Measurements from ENCODE around the gene POLR2L.

The POLR2L gene
- 16.0 to 16.2 reads per million in 2 donors for total RNA-seq

DNA sequence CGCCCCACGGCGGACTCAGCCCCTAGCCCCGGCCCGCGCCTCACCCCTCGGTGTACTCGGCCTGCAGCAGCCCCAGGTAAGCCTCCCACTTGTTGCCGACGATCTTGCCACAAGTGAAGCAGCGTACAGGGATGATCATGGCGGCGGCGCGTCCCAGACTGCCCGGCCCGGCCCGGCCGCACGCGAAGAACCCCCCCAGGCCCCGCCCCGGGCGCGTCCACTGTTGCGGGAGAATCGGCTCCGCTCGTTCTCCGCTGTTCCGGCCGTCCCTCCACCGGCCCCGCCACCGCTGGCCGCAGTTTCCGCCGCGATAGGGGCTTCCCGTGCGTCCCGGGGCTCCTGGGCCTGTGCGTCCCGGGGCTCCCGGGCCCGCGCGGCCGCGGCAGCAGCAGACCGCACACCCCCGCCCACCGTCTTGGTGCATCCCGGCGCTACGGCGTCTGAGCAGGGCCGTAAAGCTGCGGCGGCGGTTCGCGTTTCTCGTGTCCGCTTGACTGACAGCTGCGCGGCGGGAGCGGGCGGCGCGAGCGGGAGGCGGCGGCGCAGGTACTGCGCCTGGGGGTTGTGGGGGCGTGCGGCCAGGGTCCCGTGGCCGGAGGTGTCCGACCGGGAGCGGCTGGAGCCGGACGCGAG lies at the start of gene POLR2L, which contains the start of gene TSPAN4:
Gene POLR2L, minus strand, starts transcription at position 160 of the 633 bp plus-strand sequence. Its CDS starts 21 bp downstream, at position 139.
Gene TSPAN4, plus strand, starts transcription at position 483 of the 633 bp plus-strand sequence. CDS start 7,453 bp downstream, outside the sequence.
- peak; percentile 78 to 93 (median 81) for DNase-seq

DNA sequence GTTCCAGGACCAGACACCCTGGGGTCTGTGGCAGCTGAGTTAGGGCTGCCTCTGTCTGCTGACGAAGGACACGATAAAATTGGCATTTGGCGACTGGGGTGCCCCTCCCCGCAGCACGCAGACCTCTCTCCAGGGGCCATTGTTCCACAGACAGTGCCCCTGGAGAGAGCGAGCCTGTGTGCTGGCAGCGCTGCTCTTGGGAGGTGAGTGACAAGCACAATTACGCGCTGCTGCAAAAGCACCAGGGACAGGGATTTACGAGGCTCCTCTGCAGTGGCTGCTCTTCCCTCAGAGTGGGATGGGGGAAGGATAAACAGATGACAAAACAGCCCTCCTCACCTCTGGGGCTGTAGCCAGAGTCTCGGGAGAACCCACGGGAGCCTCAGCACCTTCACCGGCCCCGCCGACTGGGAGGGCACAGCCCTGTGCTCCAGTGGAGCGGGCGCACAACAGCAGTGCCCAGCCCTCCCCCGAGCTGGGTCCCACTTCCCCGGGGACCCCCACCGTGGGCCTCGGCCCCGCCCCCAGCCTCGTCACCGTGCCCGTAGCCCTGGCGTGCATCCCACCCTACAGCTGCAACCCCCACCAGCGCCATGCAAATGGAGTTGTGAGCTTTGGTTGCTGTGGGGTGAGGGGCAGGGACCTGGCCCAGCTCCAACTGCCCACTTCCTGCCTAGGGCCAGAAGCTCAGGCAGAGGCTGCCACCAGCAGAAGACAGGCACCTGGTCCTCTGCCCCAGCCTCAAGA lies 48.6 kb upstream of the POLR2L start:
- no peak for DNase-seq

DNA sequence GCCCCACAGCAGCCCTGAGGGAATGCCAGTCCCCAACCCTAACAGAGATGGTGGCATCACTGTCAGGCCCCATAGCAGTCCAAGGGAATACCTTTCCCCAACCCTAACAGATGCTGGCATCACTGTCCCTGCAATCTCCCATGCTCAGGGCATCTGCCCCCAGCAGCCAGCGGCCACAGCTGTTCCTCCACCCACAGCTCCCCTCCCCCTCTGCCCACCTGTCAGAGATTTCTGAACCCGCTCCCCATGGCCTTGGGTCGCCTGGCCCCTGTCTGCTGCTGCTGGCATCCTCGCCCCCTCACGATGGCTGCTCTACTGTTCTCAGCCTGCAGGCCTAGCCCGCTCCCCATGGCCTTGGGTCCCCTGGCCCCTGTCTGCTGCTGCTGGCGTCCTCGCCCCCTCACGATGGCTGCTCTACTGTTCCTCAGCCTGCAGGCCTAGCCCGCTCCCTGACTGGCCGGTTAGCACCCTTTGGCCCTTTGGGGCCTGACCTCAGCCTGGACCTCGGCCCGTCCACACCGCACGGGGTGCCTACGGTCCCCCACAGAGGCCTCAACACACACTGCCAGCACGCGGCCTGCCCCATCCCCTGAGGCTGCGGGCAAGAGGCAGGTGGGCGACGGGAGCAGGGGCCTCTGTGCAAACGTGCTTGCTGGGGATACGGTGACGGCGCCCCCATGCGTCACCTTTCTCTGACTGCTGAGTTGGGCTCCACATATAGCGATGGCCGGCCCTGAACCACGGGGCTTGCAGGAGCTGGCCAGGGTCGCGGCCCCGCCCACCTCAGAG lies 47.6 kb upstream of the POLR2L start:
- DNase-seq, result no peak

DNA sequence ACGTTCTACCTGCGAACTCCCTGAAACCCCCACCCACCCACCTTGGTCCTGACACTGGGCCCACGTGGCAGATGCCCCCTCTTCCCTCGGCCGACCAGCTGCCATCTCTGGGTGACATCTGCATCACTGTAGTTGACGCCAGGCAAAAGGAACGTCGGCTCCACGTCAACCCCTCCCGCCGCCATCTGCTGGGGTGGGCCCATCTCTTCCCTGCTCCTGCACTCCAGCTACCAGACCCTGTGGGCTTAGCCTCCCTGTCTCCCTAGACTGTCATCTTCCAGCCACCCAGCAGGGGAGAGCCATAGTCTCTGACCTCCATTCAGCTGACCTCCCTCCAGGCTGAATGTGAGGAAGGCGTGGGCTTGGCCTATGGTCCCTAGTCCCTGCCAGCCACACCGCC lies 46.9 kb upstream of the POLR2L start:
- no peak for DNase-seq

DNA sequence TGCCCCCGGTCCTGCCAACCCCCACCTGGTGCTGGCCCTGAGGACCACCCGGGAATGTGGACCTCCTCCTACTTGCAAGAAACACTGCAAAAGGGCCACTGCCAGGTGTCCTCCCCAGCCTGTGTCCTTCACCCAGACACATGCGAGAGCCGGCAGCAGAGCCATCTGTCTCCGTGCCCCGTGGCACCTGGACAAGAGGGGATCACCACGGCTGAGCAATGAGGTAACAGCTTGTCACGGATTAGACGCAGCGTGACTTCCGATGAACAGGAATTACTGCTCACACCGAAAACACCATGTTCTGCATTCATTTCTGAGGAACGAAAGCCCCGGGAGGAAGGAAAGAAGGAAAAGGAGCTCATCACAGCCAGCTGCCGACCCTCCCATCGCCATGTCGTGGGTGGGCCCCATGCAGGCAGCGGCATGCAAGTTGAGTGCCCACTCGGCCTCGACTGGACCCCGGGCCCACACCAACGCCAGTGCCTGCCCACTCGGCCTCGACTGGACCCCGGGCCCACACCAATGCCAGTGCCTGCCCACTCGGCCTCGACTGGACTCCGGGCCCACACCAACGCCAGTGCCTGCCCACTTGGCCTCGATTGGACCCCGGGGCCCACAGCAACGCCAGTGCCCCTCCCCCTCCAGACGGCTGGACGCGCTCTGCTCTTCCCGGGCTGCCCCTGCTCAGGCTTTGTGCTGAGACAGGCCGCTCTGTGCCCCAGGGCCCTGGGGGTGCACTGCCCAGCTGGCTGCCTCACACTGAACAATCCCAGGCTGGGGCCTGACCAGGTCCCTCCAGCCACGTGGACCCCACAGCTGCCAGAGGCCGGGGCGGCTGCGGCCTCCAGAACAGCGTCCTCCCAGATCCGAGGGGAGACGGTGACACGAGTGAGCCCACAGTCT lies 46.2 kb upstream of the POLR2L start:
- no peak for DNase-seq

DNA sequence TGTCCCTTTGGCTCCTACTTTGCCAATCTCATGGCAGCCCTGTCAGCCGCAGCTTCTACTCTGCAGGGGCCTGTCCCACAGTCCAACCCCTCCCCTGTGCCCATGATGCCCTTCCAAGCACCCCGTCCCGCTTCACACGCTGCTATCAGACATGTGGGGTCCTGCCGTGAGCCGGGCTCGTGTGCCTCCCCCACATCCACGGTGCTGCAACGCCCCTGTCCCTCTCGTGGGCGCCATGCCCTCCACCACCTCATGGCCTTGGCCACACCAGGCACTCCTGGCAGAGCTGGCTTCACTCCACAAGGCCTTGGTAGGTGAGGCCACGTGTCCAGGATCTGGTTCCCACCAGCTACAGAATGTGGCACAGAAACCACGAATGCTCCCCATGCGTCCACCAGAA lies 45.3 kb upstream of the POLR2L start:
- DNase-seq, result no peak

DNA sequence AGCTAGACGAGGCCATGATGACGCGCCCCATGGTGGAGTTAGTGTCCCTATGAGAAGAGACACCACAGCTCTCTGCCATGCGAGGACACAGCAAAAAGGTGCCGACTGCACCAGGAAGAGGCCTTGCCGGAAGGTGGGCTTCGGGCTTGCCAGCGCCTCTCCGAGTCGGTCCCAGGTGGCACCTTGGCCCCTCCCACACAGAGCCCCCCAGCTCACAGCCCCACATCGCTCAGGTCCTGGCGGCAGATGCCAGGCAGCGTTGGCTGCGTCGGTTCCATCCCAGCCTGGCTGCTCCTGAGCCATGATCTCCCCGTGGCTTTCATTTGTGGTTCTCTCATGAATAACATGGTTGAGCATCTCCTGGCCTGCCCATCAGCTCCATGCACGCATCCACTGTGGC lies 44.2 kb upstream of the POLR2L start:
- no peak for DNase-seq

DNA sequence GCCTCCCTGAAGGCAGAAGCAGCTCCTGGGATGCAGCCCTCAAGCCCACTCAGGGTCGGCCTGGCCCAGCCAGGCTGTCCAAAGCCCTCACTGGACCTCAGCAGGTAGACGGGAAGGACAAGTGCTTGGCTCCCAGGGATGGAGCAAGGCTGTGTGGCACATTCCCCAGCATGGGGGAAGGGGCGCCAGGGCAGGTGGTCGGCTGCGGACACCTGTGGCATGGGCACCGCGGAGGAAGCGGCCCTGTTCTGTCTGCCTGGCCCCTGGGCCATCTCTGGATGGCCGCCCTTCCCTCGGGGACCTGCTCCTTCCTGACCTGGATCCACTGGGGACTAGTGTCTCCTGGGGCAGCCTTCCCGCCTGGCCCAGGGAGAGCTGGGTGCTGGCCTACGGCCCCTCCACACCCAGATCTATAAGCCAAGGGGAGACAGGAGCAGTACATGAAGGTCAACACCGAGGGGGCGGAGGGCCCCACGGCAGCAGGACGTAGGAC lies 42.3 kb upstream of the POLR2L start:
- DNase-seq, result no peak

DNA sequence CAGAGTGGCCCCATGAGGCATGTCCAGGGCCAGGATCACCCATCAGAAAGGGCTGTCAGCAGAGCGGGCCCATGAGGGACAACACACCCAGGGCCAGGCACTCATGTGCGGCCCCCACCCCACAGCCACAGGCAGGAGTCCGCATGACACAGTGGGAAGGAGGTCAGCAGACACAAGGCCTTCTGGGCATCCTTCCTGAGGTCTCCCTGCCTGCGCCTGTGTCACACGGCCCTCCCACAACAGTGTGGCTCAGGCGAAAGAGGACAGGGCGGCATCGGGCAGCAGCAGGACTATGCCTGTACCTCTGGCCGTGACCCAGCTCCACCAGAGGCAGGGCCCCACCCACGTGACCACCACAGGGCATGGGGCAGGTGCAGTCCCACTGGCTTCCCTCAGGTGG lies 41.2 kb upstream of the POLR2L start:
- DNase-seq, result no peak

DNA sequence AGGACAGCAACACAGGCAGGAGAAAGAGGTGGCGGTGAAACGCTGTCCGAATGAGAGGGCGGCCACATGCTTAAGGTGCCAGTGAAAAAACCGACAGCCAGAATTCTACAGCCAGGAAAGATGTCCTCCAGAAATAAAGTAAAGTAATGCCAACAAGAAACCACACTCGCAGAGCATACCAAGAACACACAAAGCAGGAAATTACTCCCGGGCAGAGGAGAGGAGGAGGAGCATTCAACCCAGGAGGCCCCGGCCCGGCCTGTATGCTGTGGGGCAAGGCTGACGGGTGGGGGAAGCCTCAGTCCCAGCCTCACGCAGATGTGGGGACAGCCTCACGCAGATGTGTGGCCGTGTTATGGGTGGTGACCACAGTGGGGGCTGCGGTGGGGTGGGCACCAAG lies 40.3 kb upstream of the POLR2L start:
- no peak for DNase-seq

DNA sequence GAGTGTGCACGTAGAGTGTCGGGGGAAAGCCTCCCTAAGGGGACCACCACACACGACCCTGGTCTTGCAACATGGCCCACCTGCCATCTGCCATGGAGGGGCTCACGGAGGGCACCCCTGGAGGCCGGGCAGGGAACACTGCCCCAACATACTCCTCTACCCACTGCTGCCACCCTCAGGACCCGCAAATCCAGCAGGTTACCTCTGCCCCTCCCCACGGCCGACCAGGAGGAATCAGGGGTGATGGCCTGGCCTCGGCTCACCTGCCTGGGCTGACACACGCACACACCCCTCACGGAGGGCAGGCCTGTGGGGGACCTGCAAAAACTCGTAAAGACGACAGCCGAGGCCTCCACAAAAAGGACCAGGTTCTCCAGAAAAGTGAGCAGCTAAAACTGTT lies 38.1 kb upstream of the POLR2L start:
- DNase-seq, result no peak

DNA sequence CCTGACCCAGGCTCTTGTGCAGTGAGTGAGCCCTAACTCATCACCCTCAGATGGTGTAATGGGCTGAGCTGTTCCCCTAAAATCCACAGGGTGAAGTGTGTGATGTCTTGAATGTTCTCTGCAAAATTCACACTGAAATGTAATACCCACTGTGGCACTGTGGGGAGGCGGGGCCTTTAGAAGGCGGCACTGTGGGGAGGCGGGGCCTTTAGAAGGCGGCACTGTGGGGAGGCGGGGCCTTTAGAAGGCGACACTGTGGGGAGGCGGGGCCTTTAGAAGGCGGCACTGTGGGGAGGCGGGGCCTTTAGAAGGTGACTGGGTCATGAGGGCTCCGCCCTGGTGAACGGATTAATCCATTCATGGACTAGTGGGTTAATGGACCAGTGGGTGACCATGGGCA lies 35.2 kb upstream of the POLR2L start:
- peak in 1 of 5 experiments; percentile 22 for DNase-seq

DNA sequence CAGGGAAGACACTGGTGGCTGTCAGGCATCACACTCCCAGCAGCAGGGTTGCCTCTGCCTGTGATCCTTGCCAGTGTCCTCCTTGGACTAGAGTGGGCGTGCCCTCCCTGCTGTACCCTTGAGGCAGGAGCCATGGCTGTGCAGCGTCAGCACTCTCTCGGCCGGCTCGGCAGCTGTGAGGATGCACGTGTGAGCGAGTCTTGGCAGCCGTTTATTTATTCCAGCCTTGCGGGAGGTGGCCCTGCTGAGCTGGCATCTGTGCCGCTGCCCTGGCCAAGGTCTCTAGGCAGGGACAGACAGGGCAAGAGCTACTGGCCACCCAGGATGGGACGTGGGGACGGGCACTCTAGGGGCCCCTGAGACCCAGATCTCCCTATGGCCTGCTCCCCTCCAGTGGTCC lies 34.2 kb upstream of the POLR2L start:
- no peak for DNase-seq

DNA sequence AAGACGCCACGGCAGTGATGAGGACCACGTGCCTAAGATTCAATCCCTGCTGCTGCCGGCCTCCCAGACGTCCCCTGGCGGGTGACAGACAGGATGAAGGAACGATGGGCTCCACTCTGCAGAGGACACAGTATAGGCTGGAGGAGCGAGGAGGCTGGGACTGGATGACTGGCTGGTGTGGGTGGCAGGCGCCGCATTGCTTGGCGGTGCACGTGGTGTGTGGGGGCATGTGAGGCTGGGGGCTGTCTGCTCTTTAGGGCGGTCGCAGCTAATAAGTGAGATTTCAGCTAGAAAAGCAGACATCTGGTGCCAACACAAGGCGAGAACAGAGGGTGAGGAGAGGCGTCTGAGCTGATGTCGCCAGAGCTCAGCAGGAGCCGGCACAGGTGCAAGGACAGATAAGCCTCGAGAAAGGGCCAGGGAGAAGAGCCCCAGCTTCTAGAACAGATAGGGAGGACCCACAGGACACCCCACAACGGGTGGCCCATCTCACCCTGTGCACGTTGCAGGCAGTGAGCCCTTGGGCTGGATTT lies 33.5 kb upstream of the POLR2L start:
- no peak for DNase-seq

DNA sequence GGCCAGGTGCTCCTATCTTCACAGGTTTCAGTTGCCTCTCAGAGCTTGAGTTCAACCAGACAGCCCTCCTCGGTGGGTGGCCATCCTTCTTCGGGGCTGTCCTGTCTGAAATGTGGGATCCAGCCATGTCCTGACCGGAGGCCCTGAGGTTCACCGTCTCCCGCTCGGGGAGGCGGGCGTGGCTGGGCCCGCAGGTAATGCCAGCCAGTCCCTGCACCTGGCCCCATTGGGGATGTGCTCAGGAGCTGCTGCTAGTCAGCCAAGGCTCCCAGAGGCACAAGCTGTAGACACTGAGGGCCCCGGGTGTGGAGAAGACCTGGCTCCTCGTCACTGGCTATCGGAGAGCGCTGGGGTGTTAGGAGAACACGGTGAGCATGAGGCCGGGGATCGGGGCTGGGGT lies 32.9 kb upstream of the POLR2L start:
- no peak for DNase-seq

DNA sequence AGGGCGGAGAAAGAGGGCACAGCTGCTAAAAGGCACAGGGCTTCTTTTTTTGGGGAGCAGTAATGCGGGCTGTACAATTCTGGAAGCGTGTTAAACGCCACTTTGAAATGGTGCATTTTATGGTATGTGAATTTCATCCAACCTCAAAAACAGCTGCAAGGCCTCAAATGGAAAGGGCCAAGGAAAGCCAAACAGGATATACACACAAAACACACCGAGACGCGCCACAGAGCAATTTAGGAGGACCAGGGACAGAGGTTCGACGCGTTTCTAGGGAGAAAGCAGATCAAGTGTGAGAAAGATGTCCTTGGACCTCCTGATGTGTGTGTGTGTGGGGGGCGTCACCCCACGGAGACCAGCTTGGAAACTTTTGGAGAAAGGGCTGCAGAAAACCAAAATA lies 31.4 kb upstream of the POLR2L start:
- no peak for DNase-seq

DNA sequence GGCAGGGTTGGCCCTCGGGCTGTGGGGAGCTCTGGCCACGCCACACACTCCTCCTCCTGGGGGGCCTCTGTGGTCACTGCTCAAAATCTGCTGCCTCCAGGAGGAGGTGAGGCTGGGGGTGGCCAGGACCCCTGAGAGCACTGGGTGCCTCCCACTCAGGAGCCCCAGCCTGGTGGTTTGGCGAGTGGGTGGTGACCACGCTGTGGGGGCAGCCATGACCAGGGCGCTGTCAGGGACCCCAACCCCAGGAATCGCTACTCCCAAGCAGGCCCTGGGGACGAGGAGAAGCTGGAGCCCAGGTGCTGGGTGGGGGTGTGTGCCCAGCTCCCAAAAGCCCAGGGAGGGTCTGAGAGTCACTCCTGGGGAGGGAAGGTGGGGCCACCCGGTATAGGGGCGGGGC lies 30.5 kb upstream of the POLR2L start:
- DNase-seq, result no peak

DNA sequence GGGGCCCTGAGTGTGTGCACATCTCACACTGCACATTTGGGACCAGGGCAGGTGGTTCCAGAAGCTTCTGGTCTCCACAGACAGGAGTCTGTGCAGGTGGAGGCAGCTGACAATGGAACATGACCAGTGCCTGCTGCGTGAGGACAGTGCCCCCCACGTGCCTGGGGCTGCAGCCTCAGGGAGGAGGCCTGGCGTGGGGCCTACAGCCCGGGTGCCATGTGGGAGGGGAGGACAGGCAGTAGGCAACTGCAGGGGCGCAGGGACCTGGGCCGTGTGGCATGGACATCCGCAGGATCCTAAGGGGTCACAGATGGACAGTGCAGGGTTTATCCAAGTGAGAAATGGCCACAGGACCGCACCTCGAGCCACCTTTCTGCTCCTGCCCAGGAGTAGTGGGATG lies 29.1 kb upstream of the POLR2L start:
- DNase-seq, result no peak

DNA sequence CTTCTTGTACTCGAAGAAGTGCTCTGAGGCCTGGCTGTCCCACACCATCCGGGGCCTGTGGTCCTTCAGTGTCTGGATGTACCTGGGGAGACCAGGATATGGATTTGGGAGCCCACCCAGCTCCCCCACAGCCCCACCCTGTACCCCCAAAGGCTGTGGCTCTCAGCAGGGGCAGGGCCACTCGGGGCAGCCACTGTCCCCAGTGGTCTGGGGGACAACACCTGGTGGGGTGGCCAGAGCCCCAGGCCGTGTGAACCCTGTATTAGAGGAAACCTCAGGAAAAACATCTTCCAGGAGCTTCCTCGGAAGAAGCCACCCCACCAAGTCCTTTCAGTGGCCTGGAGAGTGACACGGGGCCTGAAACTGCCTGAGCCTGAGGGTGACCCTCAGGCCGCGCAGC lies 28.1 kb upstream of the POLR2L start:
- DNase-seq, result no peak

DNA sequence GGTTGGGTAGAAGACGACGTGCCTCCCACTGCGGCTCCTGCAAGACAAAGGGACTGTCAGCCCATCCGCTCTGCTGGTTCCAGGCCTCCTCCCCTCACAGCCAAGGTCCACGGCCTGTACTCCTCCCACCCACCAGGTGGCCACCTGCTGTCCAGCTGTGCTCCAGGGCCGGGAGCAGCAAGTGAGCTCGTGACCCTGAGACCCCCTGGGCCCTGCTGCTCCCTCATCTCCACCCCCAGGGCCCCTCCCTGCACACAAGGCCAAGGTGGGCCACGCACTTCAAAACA lies 27.7 kb upstream of the POLR2L start:
- DNase-seq, result no peak

DNA sequence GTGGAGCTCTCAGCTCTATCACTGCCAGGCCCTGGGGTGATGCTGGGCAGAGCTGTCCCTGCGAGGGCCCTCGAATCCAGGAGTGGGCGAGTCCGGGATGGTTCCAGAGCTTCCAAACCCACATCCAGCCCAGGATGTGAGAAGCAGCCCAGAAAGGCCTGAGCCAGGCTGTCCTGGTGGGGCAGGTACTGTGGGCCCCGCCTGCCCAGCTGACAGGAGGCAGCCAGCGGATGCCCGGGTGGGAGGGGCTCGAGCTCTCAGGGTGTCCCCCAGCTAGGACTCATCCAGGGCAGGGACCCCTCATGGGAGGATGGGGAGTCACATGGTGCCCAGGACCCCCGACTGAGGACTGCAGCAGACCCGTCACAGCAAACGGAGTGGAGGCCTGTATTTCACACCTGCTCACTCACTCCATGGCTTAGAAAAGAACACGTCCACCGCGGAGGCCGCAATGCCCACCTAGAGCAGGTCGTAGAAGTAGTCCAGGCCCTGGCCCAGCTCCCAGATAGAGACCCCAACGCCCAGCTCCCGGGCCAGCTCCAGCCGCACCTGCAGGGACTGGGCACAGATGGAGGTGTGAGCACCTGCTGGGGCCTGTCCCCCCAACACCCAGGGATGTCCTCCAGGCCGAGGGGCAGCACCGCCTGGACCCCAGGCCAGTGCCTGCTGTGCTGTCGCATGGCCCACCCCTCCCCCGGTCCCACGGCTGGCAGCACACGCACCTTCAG lies 27.2 kb upstream of the POLR2L start:
- no peak for DNase-seq

DNA sequence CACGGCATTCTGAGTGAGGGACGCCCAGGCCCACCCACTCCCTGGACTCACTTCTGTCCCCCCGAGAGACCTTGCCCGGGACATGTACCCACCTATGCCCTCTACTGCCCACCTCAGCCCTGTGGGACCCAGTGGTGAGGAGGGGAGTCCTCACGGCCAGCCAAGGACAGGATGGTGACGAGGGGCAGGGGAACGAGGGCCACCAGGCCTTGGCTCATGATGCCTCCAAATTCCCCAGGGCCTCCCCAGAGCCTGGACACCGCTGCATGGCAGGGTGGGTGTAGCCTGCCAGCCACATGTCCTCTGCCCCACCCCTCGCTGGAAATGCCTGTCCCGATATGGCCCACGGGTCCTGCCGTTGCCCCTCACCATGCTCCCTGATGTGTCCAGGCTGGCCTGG lies 26.5 kb upstream of the POLR2L start:
- no peak for DNase-seq

All from T-helper 2 cell (primary cell).